Stomach (tissue), 9 donors: ENCODE results near the gene DCAF6. TPM values are rescaled to one million over a fixed set of nuclear protein-coding genes. Genes with fewer than 3 reads are reported as not detected.
A peak's percentile ranks its signal among the peaks of the same experiment; 100 is the strongest.

Experiments
- DNase-seq, 2 donors: peaks; one replicate each; pipeline versions ENCODE4 v3.0.0 to v3.0.0-alpha.2; 2013 to 2019
- H3K27ac ChIP-seq, 5 donors: fragments of 200-600 bp in 4 of 5; sonication (generic) in 4 of 5; one replicate each; pipeline ENCODE4 v1.5.1; 2013 to 2019; ENCODE audit warnings: mild to moderate bottlenecking in 1 of 5, moderate library complexity in 1 of 5
- H3K27me3 ChIP-seq, 3 donors: fragments of 200-600 bp; sonication (generic); one replicate each; pipeline ENCODE4 v1.5.1; 2017 to 2019; ENCODE audit warnings: mixed run types in 1 of 3
- H3K36me3 ChIP-seq, 4 donors: fragments of 200-600 bp; sonication (generic); 1 replicate in 3 of 4; 2 replicates in 1 of 4; pipeline ENCODE4 v1.5.1; 2016 to 2019
- H3K4me1 ChIP-seq, 4 donors: fragments of 200-600 bp; sonication (generic); one replicate each; pipeline ENCODE4 v1.5.1; 2016 to 2019
- H3K4me3 ChIP-seq, 4 donors: fragments of 200-600 bp; sonication (generic) in 3 of 4; one replicate each; pipeline ENCODE4 v1.5.1; 2016 to 2019; ENCODE audit warnings: mild to moderate bottlenecking in 1 of 4
- H3K9me3 ChIP-seq, 4 donors: fragments of 200-600 bp; sonication (generic); one replicate each; pipeline ENCODE4 v1.5.1; 2016 to 2019
- EP300 ChIP-seq: sonication (generic); formaldehyde crosslinking; IDR thresholded peaks from one replicate; pipeline ENCODE4 v1.6.1; 2017; ENCODE audit warnings: antibody characterized with exemption
- POLR2A ChIP-seq, 4 donors: fragments of 450-650 bp; IDR thresholded peaks; one replicate each; pipeline ENCODE4 v1.6.1; 2016; ENCODE audit warnings: antibody characterized with exemption in 4 of 4, control low read depth in 2 of 4, mild to moderate bottlenecking in 1 of 4, moderate library complexity in 1 of 4
- POLR2AphosphoS5 ChIP-seq, 3 donors: sonication (generic); formaldehyde crosslinking; IDR thresholded peaks; one replicate each; pipeline ENCODE4 v1.6.1; 2016; ENCODE audit warnings: antibody characterized with exemption in 3 of 3
- WGBS, 5 donors: extraction: QIAGEN DNeasy Blood & Tissue Kit in 3 of 5; methylation state at CpG; one replicate each; pipeline versions ENCODE4 v1.1.5 to v1.1.7; 2013 to 2018; 5-methylcytosine and 5-hydroxymethylcytosine counted together
- intact Hi-C: fragments of 100-400 bp; cut with DNase I; formaldehyde crosslinking; loops from one replicate; pipeline ENCODE4 v1.15.1; 2023; ENCODE audit warnings: low total_unique reads
- polyA plus RNA-seq, 3 donors: library from polyadenylated mRNA; stranded (reverse); fragments of 200-250 nt; gene quantifications; one replicate each; pipeline ENCODE4 v1.2.3, GENCODE V29; 2013
- total RNA-seq, 5 donors: library from RNA; depleted of rRNA; stranded (reverse); fragments of >200 nt; gene quantifications; one replicate each; pipeline versions ENCODE4 v1.1.0 to v1.2.3, GENCODE V29; 2014 to 2016
- TF ChIP-seq, protein P1 (sequence below), 7 experiments: fragments of 450-650 bp in 4 of 7; fragments of 200-600 bp in 3 of 7; sonication (generic) in 3 of 7; IDR thresholded peaks; one replicate each; pipeline ENCODE4 v1.5.1; 2016 to 2019; ENCODE audit warnings: antibody characterized with exemption in 7 of 7, control low read depth in 2 of 7, mild to moderate bottlenecking in 1 of 7
- donor health status: healthy with polysubstance abuse.
- donor health status: Bipolar disorder and iron deficiency.
- donor health status: healthy.

Gene DCAF6
- total and polyA plus RNA-seq, 8 donors = 39.3 to 124 (median 71.9) TPM

DNA sequence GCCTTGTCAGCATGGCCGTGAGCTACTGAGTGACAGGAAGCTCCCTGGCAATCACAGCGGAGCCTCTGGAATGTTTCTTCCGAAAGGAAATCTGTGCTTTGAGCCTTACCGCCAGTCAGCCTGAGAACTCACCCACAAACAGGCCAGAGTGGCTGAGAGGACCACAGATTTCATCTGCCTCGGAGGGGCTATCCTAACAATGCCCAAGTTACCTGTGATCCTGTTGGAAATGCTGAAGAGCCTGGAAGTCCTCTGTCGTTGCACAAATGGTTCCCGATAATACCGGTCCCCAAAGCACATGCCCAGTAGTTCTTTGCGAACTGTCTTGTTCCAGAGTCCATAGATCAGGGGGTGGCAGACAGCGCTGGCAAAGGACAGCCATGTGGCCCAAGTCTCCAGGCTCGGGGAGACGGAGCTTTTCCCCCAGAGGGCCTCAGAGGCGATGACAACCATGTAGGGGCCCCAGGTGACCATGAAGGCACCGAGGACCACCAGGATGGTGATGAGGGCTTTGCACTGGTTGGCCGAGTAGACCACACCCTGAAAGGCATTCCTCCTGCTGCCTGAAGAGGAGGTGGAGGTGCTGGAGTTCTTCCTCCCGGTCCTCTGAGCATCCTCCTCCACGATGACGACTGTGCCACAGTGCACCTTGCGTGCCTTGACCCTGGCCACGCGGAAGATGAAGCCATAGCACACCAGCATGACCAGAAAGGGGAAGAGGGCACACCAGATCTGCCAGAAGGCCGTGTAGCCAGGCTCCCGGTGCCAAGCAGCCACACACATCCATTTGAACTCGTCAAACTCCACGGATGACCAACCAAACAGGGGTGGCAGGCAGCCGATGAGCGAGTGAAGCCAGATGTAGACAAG, 160.0 kb downstream of the DCAF6 start:
- H3K27ac ChIP-seq = no peak overlapping the region
- no peak for DNase-seq
- no peaks in the 10 kb centered on the region for H3K27me3 ChIP-seq
- peaks cover 0 to 16% (median 4%) of the 10 kb centered on the region in 4 donors for H3K4me1 ChIP-seq
- 92 to 95% (median 94%) methylated on average over 22 to 27 of the region's 27 CpGs for WGBS, 5 donors
- intact Hi-C loops = no loop called here
- no peak overlapping the region for H3K4me3 ChIP-seq
- H3K9me3 ChIP-seq = no peaks in the 10 kb centered on the region
- TF ChIP-seq POLR2A (IDR thresholded peaks at IDR 0.05) (no peak), POLR2AphosphoS5 (IDR thresholded peaks at IDR 0.05) (no peak), EP300 (no peak)
- TF ChIP-seq, protein P1, sequence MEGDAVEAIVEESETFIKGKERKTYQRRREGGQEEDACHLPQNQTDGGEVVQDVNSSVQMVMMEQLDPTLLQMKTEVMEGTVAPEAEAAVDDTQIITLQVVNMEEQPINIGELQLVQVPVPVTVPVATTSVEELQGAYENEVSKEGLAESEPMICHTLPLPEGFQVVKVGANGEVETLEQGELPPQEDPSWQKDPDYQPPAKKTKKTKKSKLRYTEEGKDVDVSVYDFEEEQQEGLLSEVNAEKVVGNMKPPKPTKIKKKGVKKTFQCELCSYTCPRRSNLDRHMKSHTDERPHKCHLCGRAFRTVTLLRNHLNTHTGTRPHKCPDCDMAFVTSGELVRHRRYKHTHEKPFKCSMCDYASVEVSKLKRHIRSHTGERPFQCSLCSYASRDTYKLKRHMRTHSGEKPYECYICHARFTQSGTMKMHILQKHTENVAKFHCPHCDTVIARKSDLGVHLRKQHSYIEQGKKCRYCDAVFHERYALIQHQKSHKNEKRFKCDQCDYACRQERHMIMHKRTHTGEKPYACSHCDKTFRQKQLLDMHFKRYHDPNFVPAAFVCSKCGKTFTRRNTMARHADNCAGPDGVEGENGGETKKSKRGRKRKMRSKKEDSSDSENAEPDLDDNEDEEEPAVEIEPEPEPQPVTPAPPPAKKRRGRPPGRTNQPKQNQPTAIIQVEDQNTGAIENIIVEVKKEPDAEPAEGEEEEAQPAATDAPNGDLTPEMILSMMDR (IDR thresholded peaks at IDR 0.05) = no peak
- H3K36me3 ChIP-seq = peaks cover 0 to 18% (median 15%) of the 10 kb centered on the region in 4 donors

DNA sequence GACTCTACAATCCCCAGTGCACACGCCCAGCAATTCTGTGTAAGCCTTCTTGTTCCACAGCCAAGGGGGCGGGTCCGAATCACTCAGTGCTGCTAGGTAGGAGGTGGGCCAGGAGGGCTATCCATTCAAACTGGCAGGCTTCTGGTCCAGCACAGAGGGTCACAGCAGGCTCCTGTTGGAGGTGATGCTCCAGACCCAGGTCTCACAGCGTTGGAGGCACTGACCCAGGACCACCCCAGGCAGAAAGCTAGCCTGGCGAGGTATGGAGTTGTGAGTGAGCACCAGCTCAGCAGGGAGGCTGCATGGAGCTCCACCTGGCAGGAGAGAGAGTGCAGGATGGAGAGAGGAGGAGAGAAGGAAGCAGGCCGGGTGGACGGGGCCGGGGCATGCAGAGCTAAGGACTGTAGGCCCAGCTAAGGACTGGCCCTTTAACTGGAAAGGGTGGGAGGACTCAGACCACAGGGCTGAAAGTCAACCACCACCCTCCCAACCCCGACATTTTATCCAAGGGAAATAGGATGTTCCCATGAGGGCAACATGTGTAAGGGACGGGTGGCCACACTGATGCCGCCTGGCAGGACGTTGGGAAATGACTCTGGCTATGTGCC, 161.5 kb downstream of the DCAF6 start:
- WGBS, 5 donors = 86 to 93% (median 87%) methylated on average over 12 of the region's 12 CpGs

DNA sequence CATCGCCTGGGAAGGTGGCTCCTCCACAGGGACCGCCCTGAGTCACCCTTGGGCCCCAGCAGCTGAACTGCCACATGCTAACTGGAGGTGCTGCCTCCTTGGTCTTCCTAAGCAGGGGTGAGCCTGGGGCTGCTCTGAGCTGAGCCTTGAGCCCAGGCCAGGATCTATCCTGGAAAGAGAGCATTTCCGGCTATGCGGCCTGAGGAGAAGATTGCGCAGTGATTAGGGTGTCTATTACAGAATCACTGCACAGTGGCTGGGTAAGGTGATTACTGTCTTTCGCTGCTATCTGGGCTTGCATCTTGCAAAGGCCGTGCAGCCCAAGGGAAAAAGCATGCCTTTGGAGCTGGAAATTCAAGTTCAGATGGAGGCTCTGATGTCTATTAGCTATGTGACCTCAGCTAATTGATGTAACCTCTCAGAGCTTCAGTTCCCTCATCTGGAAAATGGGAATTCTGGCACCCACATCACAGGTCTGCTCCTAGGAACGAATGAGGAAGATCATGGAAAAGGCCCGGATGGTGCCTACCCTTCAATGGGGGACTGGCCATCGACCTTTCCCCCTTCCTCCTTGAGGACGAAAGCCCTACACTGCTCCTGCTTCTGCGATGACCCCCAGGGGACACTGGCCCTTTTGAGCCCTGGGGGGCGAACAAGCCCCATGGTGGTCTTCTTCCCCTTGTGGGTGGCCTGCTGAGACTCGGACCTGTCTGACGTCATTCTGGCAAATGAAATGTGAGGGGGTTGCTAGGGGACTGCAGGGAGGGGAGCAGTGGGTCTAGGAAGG, 162.2 kb downstream of the DCAF6 start:
- no peaks in the 10 kb centered on the region for H3K9me3 ChIP-seq
- 90 to 95% (median 94%) methylated on average over 15 of the region's 15 CpGs for WGBS, 5 donors
- H3K27ac ChIP-seq = no peak overlapping the region
- TF ChIP-seq EP300 (no peak), POLR2A (IDR thresholded peaks at IDR 0.05) (no peak), POLR2AphosphoS5 (IDR thresholded peaks at IDR 0.05) (no peak)
- TF ChIP-seq, protein P1 (IDR thresholded peaks at IDR 0.05) = no peak
- H3K4me1 ChIP-seq = peaks cover 0 to 11% (median 4%) of the 10 kb centered on the region in 4 donors
- no peak overlapping the region for H3K4me3 ChIP-seq
- DNase-seq = no peak
- intact Hi-C loops = no loop called here
- no peaks in the 10 kb centered on the region for H3K27me3 ChIP-seq
- H3K36me3 ChIP-seq = peaks cover 0 to 25% (median 18%) of the 10 kb centered on the region in 4 donors

More for the DNA sequence above, 161.5 kb downstream of the DCAF6 start:
- Histone ChIP-seq H3K27ac (no peak overlapping the region), H3K36me3 (peaks cover 0 to 18% (median 17%) of the 10 kb centered on the region in 4 donors), H3K27me3 (no peaks in the 10 kb centered on the region), H3K9me3 (no peaks in the 10 kb centered on the region), H3K4me3 (no peak overlapping the region), H3K4me1 (peaks cover 0 to 11% (median 4%) of the 10 kb centered on the region in 4 donors)
- no peak for DNase-seq
- TF ChIP-seq EP300 (no peak), POLR2AphosphoS5 (IDR thresholded peaks at IDR 0.05) (no peak), POLR2A (IDR thresholded peaks at IDR 0.05) (no peak)
- TF ChIP-seq, protein P1 (IDR thresholded peaks at IDR 0.05) = no peak
- intact Hi-C loops = no loop called here

DNA sequence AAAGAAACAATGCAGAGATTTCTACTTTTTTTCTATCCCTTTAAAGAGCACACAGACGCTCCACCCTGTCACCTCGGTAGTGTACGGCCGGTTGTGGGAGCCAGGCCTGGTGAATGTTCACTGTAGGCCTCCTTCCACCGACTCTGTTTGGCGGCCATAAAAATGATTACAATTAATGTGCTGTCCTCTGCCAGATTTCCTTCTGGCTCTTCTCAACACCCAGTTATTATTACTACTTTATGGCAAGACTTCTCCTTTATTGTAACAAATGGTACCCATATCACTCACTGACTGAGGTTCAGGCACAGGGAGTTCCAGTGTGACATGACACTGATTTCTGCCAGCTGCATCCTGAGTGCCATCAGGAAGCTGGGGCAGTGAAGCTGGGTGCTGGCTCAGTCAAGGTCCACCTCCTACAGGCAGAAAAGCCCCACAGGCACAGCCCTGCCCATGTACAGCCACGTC, 162.9 kb downstream of the DCAF6 start:
- Histone ChIP-seq H3K4me3 (no peak overlapping the region), H3K27ac (no peak overlapping the region), H3K9me3 (no peaks in the 10 kb centered on the region), H3K27me3 (no peaks in the 10 kb centered on the region), H3K36me3 (peaks cover 0 to 31% (median 24%) of the 10 kb centered on the region in 4 donors), H3K4me1 (peaks cover 0 to 11% (median 4%) of the 10 kb centered on the region in 4 donors)
- TF ChIP-seq, protein P1 (IDR thresholded peaks at IDR 0.05) = no peak
- TF ChIP-seq EP300 = no peak
- no peak for TF ChIP-seq POLR2AphosphoS5 (IDR thresholded peaks at IDR 0.05)
- no peak for TF ChIP-seq POLR2A (IDR thresholded peaks at IDR 0.05)
- intact Hi-C loops = no loop called here
- peak in 1 of 2 donors; percentile 31 for DNase-seq
- 78 to 92% (median 81%) methylated on average over 7 of the region's 7 CpGs for WGBS, 5 donors
